HCT116 (cell line): ENCODE measurements around the gene STYXL1.

Experiments used
- EGR1 ChIP-seq: IDR thresholded peaks from 2 replicates; pipeline ENCODE4 v1.6.1; 2012; ENCODE audit warnings: low read depth
- ELF1 ChIP-seq: IDR thresholded peaks from 2 replicates; pipeline ENCODE4 v1.6.1; 2012; ENCODE audit warnings: low read depth, borderline replicate concordance
- EZH2 ChIP-seq: fragments of 200-600 bp; sonication (generic); IDR thresholded peaks from 2 replicates; pipeline ENCODE4 v1.6.1; 2017; ENCODE audit warnings: antibody characterized with exemption, mixed run types
- SRF ChIP-seq: IDR thresholded peaks from 2 replicates; pipeline ENCODE4 v1.6.1; 2012; ENCODE audit warnings: low read depth
- TCF7L2 ChIP-seq: IDR thresholded peaks from 2 replicates; pipeline ENCODE4 v1.7.0; 2011; ENCODE audit warnings: borderline replicate concordance, inconsistent platforms; ENCODE audit not compliant: insufficient read depth, insufficient read length; ENCODE audit errors: extremely low read depth
- TF ChIP-seq, protein P1 (sequence below), 3 experiments: fragments of 200-600 bp in 1 of 3; sonication (generic) in 1 of 3; IDR thresholded peaks in 2 of 3; conservative IDR thresholded peaks in 1 of 3; 2 replicates each; pipeline ENCODE4 v1.5.1; 2012 to 2017; ENCODE audit warnings: low read depth in 2 of 3, low read length in 2 of 3, antibody characterized with exemption in 1 of 3, borderline replicate concordance in 1 of 3, control low read depth in 1 of 3, mild to moderate bottlenecking in 1 of 3, mixed read lengths in 1 of 3, mixed run types in 1 of 3, moderate library complexity in 1 of 3; ENCODE audit not compliant: insufficient read depth in 1 of 3

DNA sequence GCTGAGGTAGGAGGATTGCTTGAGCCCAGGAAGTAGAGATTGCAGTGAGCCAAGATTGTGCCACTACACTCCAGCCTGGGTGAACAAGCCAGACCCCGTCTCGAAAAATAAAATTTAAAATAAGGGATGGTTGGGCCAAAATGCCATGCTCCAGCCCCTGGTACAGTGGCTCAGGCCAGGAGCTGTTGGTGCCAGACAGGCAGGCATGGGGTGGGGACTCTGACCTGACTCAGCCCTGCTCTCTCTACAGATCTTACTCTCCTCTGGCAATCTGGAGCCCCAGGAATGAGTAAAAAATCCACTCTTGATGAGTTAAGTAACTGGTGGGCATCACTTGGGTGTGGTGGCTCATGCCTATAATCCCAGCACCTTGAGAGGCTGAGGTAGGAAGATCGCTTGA lies 45.0 kb downstream of the STYXL1 start:
- no peak for TF ChIP-seq SRF
- TF ChIP-seq EGR1, result no peak
- no peak for TF ChIP-seq ELF1
- no peak for TF ChIP-seq TCF7L2
- TF ChIP-seq, protein P1, sequence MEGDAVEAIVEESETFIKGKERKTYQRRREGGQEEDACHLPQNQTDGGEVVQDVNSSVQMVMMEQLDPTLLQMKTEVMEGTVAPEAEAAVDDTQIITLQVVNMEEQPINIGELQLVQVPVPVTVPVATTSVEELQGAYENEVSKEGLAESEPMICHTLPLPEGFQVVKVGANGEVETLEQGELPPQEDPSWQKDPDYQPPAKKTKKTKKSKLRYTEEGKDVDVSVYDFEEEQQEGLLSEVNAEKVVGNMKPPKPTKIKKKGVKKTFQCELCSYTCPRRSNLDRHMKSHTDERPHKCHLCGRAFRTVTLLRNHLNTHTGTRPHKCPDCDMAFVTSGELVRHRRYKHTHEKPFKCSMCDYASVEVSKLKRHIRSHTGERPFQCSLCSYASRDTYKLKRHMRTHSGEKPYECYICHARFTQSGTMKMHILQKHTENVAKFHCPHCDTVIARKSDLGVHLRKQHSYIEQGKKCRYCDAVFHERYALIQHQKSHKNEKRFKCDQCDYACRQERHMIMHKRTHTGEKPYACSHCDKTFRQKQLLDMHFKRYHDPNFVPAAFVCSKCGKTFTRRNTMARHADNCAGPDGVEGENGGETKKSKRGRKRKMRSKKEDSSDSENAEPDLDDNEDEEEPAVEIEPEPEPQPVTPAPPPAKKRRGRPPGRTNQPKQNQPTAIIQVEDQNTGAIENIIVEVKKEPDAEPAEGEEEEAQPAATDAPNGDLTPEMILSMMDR (IDR thresholded peaks at IDR 0.05 in 2 of 3, conservative IDR thresholded peaks at IDR 0.05 in 1 of 3; ENCODE audit: borderline replicate concordance in 1 of 3, insufficient read depth in 1 of 3, low read depth in 2 of 3, low read length in 2 of 3), result no peak
- no peak for TF ChIP-seq EZH2
